SKM-1 treated with dmso at 0.1 percent for 144 hours (cell line): ENCODE data around the gene ALDOB.
"Not testable (repeated sequence)": the region's sequence is repeated elsewhere in the genome, so short reads cannot be mapped to it uniquely, and the experiment has no call there.

ENCODE experiments used
- DNase-seq: peaks from one replicate; lab custom pipeline; 2025; ENCODE audit not compliant: unreplicated experiment; lab: John Stamatoyannopoulos, UW

Gene ALDOB

DNA sequence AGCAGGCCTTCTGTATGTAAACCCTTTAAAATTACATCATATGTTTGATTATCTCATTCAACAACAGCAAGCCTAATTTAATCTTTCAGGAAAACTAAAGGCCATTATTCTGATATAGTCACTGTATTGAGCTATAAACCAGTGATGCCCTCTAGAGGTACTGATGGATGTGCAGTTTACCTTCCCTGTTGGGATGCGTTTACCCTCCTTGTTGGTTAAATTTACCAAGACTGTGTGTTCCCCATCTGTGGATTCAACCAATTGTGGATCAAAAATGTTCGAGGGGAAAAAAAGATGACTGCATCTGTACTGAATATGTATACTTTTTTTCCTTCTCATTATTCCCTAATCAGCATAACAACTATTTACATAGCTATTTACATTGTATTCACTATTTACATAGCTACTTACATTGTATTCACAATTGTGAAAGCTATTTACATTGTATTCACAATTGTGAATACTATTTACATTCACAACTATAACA is 47.0 kb downstream of the ALDOB start:
- DNase-seq: no peak

DNA sequence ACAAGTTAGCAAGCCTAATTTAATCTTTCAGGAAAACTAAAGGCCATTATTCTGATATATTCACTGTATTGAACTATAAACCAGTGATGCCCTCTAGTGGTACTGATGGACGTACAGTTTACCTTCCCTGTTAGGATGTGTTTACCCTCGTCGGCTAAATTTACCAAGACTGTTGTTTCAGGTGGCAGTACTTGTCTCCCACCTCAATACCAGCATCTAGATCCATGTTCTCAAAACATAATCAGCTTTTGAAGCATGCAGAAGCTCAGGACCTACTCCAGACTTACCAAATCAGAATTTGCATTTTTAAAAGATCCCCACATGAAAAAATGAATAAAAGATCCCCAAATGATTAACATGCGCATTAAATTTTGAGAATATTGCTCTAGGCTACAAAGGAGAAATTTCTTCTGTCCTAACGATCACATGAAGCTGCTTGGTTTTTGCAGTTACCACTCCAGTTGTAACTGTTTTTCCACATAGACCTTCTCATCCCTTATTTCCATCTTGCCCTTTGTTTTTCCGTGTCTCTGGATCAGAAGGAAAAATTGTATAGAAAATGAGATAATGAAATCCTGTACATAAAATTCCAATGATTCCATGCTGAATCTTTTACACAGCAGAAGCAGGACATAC is 47.6 kb downstream of the ALDOB start:
- DNase-seq: no peak

DNA sequence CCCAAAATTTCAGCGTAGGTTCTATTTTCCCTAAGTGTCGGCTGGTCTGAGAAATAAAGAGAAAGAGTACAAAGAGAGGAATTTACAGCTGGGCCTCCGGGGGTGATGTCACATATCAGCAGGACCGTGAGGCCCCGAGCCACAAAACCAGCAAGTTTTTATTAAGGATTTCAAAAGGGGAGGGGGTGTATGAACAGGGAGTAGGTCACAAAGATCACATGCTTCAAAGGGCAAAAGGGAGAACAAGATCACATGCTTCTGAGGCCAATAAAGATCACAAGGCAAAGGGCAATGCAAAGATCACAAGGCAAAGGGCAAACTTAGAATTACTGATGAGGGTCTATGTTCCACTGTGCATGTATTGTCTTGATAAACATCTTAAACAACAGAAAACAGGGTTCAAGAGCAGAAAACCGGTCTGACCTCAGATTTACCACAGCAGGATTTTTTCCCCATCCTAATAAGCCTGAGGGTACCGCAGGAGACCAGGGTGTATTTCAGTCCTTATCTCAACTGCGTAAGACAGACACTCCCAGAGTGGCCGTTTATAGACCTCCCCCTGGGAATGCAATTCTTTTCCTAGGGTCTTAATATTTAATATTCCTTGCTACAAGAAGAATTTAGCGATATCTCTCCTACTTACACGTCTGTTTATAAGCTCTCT is 50.6 kb downstream of the ALDOB start, which contains the start of gene BAAT:
BAAT (minus strand) TSS at position 134 of the 664 bp plus-strand sequence. CDS start 13,602 bp downstream, outside the sequence.
- DNase-seq: not testable (repeated sequence)

DNA sequence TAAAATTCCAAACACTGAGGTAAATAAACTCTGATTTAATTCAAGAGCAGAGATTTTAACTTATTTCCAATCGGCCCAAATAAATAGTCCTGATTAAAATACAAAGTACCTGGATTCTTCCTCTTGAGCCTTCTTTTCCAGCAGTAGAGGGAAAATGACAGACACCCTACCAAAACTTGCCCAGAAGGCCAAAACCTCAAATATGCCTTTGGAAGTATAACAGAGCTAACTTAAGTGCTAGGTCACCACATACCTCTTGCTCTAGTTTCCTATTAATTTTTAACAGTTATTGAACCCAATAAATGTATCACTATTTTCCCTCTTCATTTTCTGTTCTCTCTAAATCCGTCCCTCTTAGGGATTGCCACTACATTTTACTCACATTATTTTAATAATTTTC is 52.2 kb downstream of the ALDOB start:
- DNase-seq: no peak

DNA sequence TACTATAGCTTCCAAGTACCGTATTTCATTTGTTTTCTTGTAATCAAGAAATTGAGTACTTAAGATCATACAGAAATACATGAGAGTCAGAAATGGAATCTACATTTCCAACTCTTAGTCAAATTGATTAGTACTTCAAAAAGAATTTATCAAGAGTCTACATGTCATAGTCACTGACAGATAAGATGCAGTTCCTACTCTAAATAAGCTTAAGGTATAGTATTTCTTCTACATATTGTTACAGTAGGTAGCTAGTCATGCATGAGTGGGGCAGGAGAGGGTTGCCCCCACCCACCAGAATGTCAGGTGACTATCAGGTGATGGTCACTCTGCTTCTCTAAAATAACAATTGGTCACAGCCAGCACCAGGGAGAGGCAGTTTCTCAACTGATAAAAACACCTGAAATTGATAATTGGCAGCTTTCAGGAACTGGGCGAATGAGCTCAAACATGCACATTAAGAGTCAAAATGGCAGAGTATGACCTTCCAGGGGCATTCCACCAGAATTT is 53.7 kb downstream of the ALDOB start:
- DNase-seq: no peak

DNA sequence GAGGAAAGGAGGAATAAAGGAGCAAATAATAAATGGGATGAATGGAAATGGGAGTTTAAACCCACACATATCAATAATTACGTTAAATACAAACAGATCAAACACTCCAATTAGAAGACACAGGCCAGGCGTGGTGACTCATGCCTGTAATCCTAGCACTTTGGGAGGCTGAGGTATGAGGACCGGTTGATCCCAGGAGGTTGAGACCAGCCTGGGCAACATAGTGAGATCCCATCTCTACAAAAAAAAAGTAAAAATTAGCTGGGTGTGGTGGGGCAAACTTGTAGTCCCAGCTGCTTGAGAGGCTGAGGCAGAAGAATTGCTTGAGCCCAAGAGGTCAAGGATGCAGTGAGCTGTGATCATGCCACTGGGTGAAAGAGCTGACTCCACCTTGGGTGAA is 54.5 kb downstream of the ALDOB start:
- DNase-seq: no peak

DNA sequence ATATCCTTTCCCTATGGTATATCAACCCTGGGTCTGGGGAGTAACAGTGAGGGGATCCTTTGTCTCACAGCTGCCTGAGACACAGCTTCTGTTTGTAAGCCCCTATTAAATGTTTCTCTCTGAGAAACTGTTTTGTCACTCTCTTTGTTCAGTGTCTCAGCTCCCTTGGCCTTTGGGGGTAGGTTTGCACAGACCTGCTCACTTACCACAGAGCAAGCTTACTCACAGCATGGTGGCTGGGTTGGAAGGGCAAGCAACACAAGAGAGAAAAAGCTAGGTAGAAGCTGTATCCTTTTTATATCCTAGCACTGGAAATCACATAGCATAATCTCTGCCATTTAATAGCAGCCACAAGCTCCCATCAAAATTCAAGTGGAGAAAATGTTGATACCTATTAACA is 55.3 kb downstream of the ALDOB start:
- DNase-seq: no peak

DNA sequence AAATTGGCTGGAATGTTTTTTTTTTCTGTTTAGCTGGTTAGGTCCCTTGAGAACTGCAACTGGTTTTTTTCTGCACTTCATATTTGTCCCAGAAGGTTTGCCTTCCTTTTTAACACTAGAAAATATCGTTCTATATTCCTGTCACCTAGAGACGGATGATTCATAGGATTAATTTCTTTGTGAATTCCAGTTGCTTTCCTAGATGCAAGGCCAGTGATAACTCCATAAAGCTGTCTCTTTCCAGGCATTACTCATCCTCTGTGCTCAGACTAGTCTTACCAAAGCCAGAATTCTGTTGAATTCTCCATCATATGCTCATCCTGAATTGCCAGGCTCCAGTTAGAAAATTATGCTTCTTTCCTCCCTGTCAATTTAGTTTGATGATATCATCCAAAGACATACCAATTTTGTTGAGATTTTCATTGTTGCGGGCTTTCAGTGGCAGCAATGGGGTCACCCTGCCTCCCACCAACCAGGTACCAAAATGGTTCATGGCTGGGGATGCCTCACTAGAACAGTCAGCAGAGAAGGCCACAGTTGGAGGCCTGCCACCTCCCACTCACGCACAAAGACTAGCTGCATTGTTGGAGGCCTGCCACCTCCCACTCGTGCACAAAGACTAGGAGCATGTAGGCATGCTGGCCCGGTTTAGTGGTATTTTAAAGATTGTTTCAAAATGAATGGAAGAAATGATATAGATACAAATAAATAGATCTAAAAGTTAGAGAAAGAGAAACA is 59.3 kb downstream of the ALDOB start:
- no peak for DNase-seq

DNA sequence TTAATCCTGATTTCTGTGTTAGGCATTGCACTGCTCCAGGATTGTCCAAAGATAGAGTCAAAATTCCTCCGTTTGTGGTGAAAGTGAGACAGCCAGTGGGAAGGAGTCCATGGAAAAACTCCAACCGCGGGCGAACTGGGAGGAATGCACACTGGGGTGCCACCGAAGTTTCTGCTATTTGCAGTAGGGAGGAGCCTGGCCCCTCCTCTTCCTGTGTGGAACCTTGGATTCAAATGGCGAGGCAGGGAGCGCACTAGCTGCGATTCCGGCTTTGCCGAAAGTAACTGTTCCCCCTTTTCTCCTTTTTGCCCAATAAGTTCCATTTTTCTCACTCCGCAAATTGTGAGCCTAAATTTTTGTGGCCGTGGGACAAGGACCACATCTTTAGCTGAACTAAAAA is 60.0 kb downstream of the ALDOB start:
- DNase-seq: no peak

DNA sequence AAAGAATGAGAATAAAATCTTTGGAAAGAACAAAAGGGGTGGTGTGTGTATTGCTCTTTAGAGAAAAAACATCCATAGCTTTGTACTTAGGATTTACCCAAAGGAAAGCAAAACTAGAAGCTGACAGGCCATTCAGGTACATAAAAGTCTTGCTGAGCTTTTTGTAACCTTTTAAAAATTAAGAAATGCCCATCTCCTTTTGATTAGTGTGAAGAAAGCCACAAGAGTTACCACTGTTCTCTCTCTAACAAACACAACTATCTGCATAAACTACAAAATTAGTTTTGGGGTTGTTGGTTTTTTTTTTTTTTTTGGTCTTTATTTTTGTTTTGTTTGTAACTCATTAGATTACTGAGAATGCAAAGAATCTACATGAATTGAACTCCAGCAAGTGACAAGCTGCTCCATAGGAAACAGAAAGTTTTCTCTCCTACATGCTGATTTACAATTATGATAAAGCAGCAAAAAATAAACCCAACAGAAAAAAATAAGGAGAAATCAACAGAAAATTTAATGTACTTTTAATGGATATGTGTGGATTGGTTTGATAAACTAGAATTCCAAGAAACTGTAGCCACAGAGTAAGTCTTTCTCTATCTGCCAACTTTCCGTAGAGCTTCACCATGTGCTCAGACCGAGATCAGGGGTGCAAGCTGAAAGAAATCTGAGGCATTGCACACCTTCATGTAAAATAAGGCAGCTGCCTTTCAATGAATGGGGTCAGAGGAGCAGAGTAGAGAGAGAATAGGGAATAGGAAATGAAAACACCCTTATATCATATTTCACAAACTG is 63.1 kb downstream of the ALDOB start:
- DNase-seq: no peak

DNA sequence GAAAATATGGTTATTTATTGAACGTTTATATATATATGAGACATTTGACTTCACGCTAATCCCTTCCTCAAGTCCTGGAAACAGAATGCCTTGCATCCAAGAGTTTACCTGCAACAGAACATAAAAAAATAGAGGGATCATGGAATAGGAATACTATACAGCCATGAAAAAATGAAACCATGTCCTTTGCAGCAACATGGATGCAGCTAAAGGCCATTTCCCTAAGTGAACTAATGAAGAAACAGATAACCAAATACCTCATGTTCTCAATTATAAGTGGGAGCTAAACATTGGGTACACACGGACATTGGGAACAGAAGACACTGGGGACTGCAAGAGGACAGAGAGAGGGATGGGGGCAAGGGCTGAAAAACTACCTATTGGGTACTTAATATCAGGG is 63.8 kb downstream of the ALDOB start:
- DNase-seq: no peak
